ENCODE data around the gene SRD5A3. TPM values are rescaled to one million over a fixed set of nuclear protein-coding genes. Genes with fewer than 3 reads are reported as not detected.

Gene SRD5A3
- polyA plus RNA-seq, 1 experiment, result 15.2 TPM

- Histone ChIP-seq H3K36me3 (ENCODE audit: control insufficient read depth, insufficient read depth, low read length) (no peaks in the 10 kb centered on the region), H3K4me3 (ENCODE audit: low read depth, low read length) (no peak overlapping the region), H3K27me3 (ENCODE audit: control insufficient read depth, insufficient read depth, low read length) (peaks cover 9% of the 10 kb centered on the region; the same call in 1 of the 2 replicates)
- ChIA-PET CTCF (interaction anchor here (0.5 to 7.2 kb wide), 21 partner anchors 10 to 997 kb away, joined by 3 to 106 read pairs (median 4); partner anchors contain the start of gene SRD5A3), POLR2A (no interaction called here)
- DNase-seq (ENCODE audit: low read depth), result no peak
- peak; percentile 56 for TF ChIP-seq CTCF (IDR thresholded peaks at IDR 0.05; ENCODE audit: insufficient read depth, low read depth, low read length)
Observed at GRCh38 chr4:55321707-55322264, 24.3 kb upstream of the SRD5A3 start.

DNA sequence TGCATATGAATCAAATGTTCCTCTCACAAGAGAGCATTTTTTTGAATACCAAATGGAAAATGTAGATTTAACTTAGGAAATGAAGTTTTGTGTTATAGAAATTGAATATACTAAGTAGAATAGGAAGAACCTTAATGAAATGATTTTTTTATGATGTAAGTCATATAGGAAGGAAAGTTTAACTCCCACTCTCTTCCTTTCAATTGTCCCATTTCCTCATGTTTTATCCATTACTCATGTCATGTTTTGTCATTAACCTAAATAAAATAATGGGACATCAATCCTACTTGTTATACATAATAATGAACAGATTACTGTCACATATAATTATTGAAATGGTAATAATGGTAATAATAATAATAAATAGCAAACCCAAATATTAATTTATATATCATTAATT lies 22.7 kb upstream of the SRD5A3 start:
- H3K27me3 ChIP-seq (ENCODE audit: control insufficient read depth, insufficient read depth, low read length), result peaks cover 7% of the 10 kb centered on the region
- H3K36me3 ChIP-seq (ENCODE audit: control insufficient read depth, insufficient read depth, low read length), result no peaks in the 10 kb centered on the region
- TF ChIP-seq CTCF (IDR thresholded peaks at IDR 0.05; ENCODE audit: insufficient read depth, low read depth, low read length), result no peak
- H3K4me3 ChIP-seq (ENCODE audit: low read depth, low read length), result no peak overlapping the region
- ChIA-PET CTCF (interaction anchor here (1.3 to 7.2 kb wide), 5 partner anchors 12 to 352 kb away, joined by 3 to 106 read pairs (median 17); partner anchors contain the start of gene SRD5A3), POLR2A (interaction anchor here (0.7 kb wide), 1 partner anchor 23 kb away, joined by 3 read pairs; the partner anchor contains the start of gene SRD5A3)
- DNase-seq (ENCODE audit: low read depth), result no peak

DNA sequence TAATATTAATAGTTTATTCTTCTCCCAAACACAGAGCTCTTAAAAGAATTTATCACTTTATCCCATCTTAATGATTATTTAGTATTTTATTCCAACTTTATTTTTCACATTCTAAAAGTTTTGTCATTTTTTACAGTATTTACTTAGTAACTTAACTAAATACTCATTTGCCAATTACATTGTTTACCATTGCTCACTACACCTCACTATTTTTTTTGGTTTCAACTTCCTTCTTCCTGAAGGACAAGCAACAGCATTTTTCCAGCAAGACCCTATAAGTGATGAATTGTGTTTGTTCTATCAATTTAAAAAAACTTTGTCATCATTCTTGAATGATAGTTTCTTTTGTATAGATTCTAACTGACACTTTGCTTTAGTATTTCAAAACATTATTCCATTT lies 19.4 kb upstream of the SRD5A3 start:
- Histone ChIP-seq H3K4me3 (ENCODE audit: low read depth, low read length) (no peak overlapping the region), H3K36me3 (ENCODE audit: control insufficient read depth, insufficient read depth, low read length) (no peaks in the 10 kb centered on the region), H3K27me3 (ENCODE audit: control insufficient read depth, insufficient read depth, low read length) (peaks cover 4% of the 10 kb centered on the region)
- no peak for DNase-seq (ENCODE audit: low read depth)
- POLR2A ChIA-PET, result no interaction called here
- CTCF ChIA-PET, result interaction anchor here (0.6 to 2.4 kb wide), 4 partner anchors 14 to 366 kb away, joined by 3 to 8 read pairs (median 6); no protein-coding TSS in a partner anchor
- no peak for TF ChIP-seq CTCF (IDR thresholded peaks at IDR 0.05; ENCODE audit: insufficient read depth, low read depth, low read length)

GRCh38 chr4:55329012-55329411 lies 17.0 kb upstream of the SRD5A3 start:
- CTCF ChIA-PET, result interaction anchor here (0.6 to 2.4 kb wide), 5 partner anchors 58 to 497 kb away, joined by 3 to 8 read pairs (median 3); no protein-coding TSS in a partner anchor
- H3K36me3 ChIP-seq (ENCODE audit: control insufficient read depth, insufficient read depth, low read length), result no peaks in the 10 kb centered on the region
- TF ChIP-seq CTCF (IDR thresholded peaks at IDR 0.05; ENCODE audit: insufficient read depth, low read depth, low read length), result no peak
- H3K27me3 ChIP-seq (ENCODE audit: control insufficient read depth, insufficient read depth, low read length), result peaks cover 2% of the 10 kb centered on the region
- H3K4me3 ChIP-seq (ENCODE audit: low read depth, low read length), result no peak overlapping the region
- no peak for DNase-seq (ENCODE audit: low read depth)
- POLR2A ChIA-PET, result interaction anchor here (0.6 kb wide), 1 partner anchor 17 kb away, joined by 4 read pairs; no protein-coding TSS in a partner anchor

- Histone ChIP-seq H3K27me3 (ENCODE audit: control insufficient read depth, insufficient read depth, low read length) (peaks cover 2% of the 10 kb centered on the region), H3K36me3 (ENCODE audit: control insufficient read depth, insufficient read depth, low read length) (no peaks in the 10 kb centered on the region), H3K4me3 (ENCODE audit: low read depth, low read length) (no peak overlapping the region)
- POLR2A ChIA-PET, result no interaction called here
- DNase-seq (ENCODE audit: low read depth), result no peak
- no peak for TF ChIP-seq CTCF (IDR thresholded peaks at IDR 0.05; ENCODE audit: insufficient read depth, low read depth, low read length)
- CTCF ChIA-PET, result interaction anchor here (1.2 kb wide), 1 partner anchor 19 kb away, joined by 3 read pairs; no protein-coding TSS in a partner anchor
Observed at GRCh38 chr4:55330241-55330640, 15.8 kb upstream of the SRD5A3 start.

All from BJ (cell line).